Endothelial cell (in vitro differentiated cells): ENCODE data around the gene FBL. TPM values are rescaled to one million over a fixed set of nuclear protein-coding genes. Genes with fewer than 3 reads are reported as not detected.
"Not testable (repeated sequence)": the region's sequence is repeated elsewhere in the genome, so short reads cannot be mapped to it uniquely, and the experiment has no call there.

Source experiments
- DNase-seq: peaks from one replicate; pipeline ENCODE4 v3.0.0; 2021; ENCODE audit warnings: low spot score
- H3K27ac Mint-ChIP-seq: one replicate; pipeline ENCODE4 v1.8.0; 2021; ENCODE audit warnings: mixed read lengths, inconsistent platforms; ENCODE audit not compliant: unreplicated experiment
- H3K27me3 Mint-ChIP-seq: one replicate; pipeline ENCODE4 v1.8.0; 2021; ENCODE audit warnings: mild to moderate bottlenecking, moderate library complexity, mixed read lengths, inconsistent platforms; ENCODE audit not compliant: unreplicated experiment
- H3K36me3 Mint-ChIP-seq: one replicate; pipeline ENCODE4 v1.8.0; 2021; ENCODE audit warnings: mild to moderate bottlenecking, low read depth, mixed read lengths, inconsistent platforms; ENCODE audit not compliant: unreplicated experiment
- H3K4me1 Mint-ChIP-seq: one replicate; pipeline ENCODE4 v1.8.0; 2021; ENCODE audit warnings: mild to moderate bottlenecking, mixed read lengths, inconsistent platforms; ENCODE audit not compliant: unreplicated experiment
- H3K4me3 Mint-ChIP-seq: one replicate; pipeline ENCODE4 v1.8.0; 2021; ENCODE audit warnings: mild to moderate bottlenecking, mixed read lengths, inconsistent platforms; ENCODE audit not compliant: unreplicated experiment
- H3K9me3 Mint-ChIP-seq: one replicate; pipeline ENCODE4 v1.8.0; 2021; ENCODE audit warnings: mixed read lengths, inconsistent platforms; ENCODE audit not compliant: unreplicated experiment
- CTCF ChIP-seq: fragments of 200-600 bp; sonication (generic); IDR thresholded peaks from one replicate; pipeline ENCODE4 v1.5.0; 2021; ENCODE audit warnings: antibody characterized with exemption; ENCODE audit not compliant: unreplicated experiment
- total RNA-seq: library from RNA; stranded (reverse); fragmentation: NEBNext Ultra II Directional; extraction: Animal tissue kit (Norgen Biotek cat#: 25700); gene quantifications from one replicate; pipeline ENCODE4 v1.2.1, GENCODE V29; 2021; ENCODE audit not compliant: unreplicated experiment

FBL gene
- total RNA-seq, 1 donor from 2014 or later = 271 TPM

GRCh38 chr19:39814595-39814994 lies 31.6 kb downstream of the FBL start:
- Mint-ChIP-seq H3K4me3 (no peak overlapping the region), H3K9me3 (no peaks in the 10 kb centered on the region), H3K4me1 (peaks cover 3% of the 10 kb centered on the region), H3K27ac (no peak overlapping the region), H3K27me3 (peaks cover 3% of the 10 kb centered on the region), H3K36me3 (peaks cover 4% of the 10 kb centered on the region)
- DNase-seq = no peak
- TF ChIP-seq CTCF = no peak

- H3K9me3 Mint-ChIP-seq, H3K27ac Mint-ChIP-seq, H3K36me3 Mint-ChIP-seq, DNase-seq, H3K4me1 Mint-ChIP-seq, H3K27me3 Mint-ChIP-seq, H3K4me3 Mint-ChIP-seq: not testable (repeated sequence)
Measured at GRCh38 chr19:39814111-39814510, 32.1 kb downstream of the FBL start.

- H3K4me3 Mint-ChIP-seq = no peak overlapping the region
- no peaks in the 10 kb centered on the region for H3K9me3 Mint-ChIP-seq
- TF ChIP-seq CTCF = no peak
Measured at GRCh38 chr19:39813264-39813993, 32.8 kb downstream of the FBL start.

GRCh38 chr19:39811064-39811463 lies 35.1 kb downstream of the FBL start:
- H3K27ac Mint-ChIP-seq = no peak overlapping the region
- H3K4me1 Mint-ChIP-seq = peaks cover 3% of the 10 kb centered on the region
- DNase-seq = no peak
- no peaks in the 10 kb centered on the region for H3K27me3 Mint-ChIP-seq
- TF ChIP-seq CTCF = no peak
- H3K36me3 Mint-ChIP-seq = peaks cover 4% of the 10 kb centered on the region
- H3K9me3 Mint-ChIP-seq = no peaks in the 10 kb centered on the region
- H3K4me3 Mint-ChIP-seq = no peak overlapping the region

More at GRCh38 chr19:39813264-39813993, 32.8 kb downstream of the FBL start:
- Mint-ChIP-seq H3K27ac (no peak overlapping the region), H3K27me3 (peaks cover 3% of the 10 kb centered on the region), H3K36me3 (peaks cover 4% of the 10 kb centered on the region), H3K4me1 (peaks cover 3% of the 10 kb centered on the region)
- no peak for DNase-seq

GRCh38 chr19:39810424-39810823 lies 35.8 kb downstream of the FBL start:
- Mint-ChIP-seq H3K9me3 (no peaks in the 10 kb centered on the region), H3K36me3 (no peaks in the 10 kb centered on the region), H3K27me3 (no peaks in the 10 kb centered on the region), H3K4me3 (no peak overlapping the region), H3K4me1 (peaks cover 3% of the 10 kb centered on the region), H3K27ac (no peak overlapping the region)
- DNase-seq = no peak
- no peak for TF ChIP-seq CTCF
